LNCAP (cell line): Measurements from ENCODE around the gene CDH4.

Experiments used
- CTCF ChIP-seq: fragments of 450-650 bp; IDR thresholded peaks from 2 replicates; pipeline ENCODE4 v1.5.1; 2017; ENCODE audit warnings: mild to moderate bottlenecking

CDH4 gene

GRCh38 chr20:61580958-61581824 lies 329.1 kb downstream of the CDH4 start:
- TF ChIP-seq CTCF, result no peak

GRCh38 chr20:61581825-61582188 lies 329.7 kb downstream of the CDH4 start:
- no peak for TF ChIP-seq CTCF

GRCh38 chr20:61582196-61582923 lies 330.3 kb downstream of the CDH4 start:
- no peak for TF ChIP-seq CTCF

GRCh38 chr20:61583356-61583755 lies 331.3 kb downstream of the CDH4 start:
- TF ChIP-seq CTCF, result no peak

- no peak for TF ChIP-seq CTCF
These were observed 332.8 kb downstream of the CDH4 start for GRCh38 chr20:61584851-61585250.

GRCh38 chr20:61585764-61586163 lies 333.7 kb downstream of the CDH4 start:
- no peak for TF ChIP-seq CTCF

GRCh38 chr20:61587036-61587435 lies 335.0 kb downstream of the CDH4 start:
- TF ChIP-seq CTCF, result no peak
